Myocyte (in vitro differentiated cells): Measurements from ENCODE around the gene PRKG1. TPM values are rescaled to one million over a fixed set of nuclear protein-coding genes. Genes with fewer than 3 reads are reported as not detected.
A peak's percentile ranks its signal among the peaks of the same experiment; 100 is the strongest.

Experiments used
- DNase-seq: peaks from one replicate; pipeline ENCODE4 v3.0.0-alpha.2; 2012; ENCODE audit warnings: low read depth
- total RNA-seq: library from RNA; depleted of rRNA; stranded (reverse); fragments of >200 nt; gene quantifications from 2 replicates; pipeline ENCODE4 v1.2.3, GENCODE V29; 2014

Gene PRKG1
- total RNA-seq, 1 donor from 2014 or later: 26.7 TPM

DNA sequence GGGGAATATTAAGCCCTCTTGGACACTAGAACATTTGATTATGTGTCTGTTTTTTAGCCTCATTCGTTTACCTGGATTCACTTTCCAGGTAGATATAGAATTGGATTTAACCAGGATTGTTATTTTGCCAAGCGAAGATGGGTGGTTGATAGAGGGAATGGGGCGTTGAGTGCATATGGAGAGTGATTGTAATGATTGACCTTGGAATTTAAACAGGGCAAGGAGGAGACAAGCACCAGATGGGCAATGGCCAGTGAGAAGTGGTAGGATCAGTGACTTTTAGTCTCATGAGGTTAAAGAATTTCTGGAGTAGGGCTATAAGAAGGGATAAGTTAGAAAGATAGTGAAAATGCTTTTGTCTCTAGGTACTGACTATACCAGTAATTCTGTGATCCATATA, 836.3 kb downstream of the PRKG1 start:
- no peak for DNase-seq

DNA sequence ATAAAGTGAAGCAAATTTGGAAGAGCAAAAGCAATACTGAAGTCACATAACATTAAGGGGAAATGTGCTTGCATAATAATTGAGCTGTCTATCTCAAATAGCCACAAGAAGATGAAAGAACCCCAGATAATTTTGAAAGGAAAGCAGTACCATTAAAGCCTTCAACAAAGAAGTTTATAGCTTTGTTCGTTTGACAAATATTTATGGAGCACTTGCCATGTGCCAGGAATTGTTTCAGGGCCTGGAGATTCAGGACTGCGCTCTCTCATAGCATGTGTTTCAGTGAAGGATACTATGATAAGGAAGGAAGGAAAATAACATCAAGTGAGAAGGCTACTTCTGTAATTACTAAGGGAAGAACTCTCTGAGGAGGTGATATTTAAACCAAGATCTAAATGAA, 837.4 kb downstream of the PRKG1 start:
- DNase-seq: no peak

DNA sequence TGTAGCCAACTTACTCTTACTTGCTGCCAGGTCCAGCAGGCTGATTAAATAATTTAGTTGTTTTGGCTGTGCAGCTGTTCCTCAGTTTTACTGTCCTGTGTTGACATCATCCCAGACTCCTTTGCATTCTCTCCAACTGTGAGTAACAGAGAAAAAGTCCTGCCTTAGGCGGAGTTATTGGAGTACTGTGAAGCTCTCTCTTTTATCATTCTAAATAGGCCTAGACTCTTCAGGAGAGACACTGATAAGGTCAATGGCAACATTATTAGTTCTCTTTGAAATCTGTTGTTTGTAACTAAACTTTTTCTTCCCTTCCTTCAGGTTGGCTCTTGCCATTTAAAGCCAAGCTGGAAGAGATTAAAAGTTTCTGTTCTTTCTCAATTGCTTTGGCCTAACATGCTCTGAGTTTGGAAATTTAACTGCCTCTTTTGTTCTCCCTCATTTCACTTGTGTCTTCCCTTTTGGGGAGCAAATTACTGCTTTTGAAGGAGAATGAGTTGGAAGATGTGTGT, 840.8 kb downstream of the PRKG1 start:
- peak; percentile 21 for DNase-seq

DNA sequence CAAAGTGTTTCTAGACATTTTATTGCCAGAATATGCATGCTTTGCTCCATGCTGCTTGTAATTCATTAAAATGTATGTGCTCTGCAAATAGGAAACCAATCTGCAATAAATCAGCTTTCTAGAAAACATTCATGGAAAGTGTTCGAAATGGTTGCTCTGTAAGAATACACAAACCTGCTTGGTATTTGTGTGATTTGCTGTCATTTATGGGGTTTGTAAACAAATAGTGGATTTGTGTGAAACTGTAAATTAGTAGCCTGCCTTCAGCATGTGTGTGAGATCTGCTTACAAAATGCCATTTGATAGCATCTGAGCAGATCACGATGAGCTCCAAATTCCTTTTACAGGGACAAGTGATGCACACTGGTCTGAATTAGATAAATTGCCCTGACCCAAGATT, 844.2 kb downstream of the PRKG1 start:
- no peak for DNase-seq

DNA sequence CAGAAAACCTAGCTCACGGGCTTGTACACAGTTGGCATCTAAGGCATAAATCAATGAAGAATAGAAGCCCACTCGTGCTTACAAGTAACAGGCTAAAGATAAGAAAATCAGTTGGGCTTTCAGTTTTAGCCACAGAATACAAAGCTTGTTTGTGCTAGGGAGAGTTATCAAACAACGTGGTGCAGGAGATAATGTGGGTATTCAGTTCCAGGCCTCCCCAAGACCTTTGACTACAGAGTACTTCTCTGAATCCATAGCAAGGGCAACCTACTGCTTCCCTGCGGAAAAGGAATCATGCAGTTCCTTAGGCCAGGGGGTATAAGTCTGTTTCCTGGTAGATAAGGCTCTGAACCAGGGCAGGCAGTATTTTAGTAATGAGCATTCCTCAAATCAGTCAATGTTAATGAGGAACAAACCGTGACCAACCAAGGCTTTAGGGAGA, 844.6 kb downstream of the PRKG1 start:
- DNase-seq: no peak

DNA sequence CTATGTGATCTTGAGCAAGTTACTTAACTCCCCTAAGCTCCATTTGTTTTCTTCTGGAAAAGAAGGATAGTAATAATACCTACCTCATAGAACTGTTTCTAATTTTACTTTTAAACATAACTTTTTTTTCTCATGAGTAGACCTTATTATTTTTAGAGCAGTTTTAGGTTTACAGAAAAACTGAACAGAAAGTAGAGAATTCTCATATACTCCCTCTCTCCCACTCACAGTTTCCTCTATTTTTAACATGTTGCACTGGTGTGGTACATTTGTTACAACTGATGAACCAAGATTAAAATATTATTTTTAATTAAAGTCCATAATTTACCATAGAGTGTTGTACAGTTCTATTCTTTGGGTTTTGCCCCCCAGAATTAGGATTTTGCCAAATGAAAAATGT, 846.4 kb downstream of the PRKG1 start:
- no peak for DNase-seq

DNA sequence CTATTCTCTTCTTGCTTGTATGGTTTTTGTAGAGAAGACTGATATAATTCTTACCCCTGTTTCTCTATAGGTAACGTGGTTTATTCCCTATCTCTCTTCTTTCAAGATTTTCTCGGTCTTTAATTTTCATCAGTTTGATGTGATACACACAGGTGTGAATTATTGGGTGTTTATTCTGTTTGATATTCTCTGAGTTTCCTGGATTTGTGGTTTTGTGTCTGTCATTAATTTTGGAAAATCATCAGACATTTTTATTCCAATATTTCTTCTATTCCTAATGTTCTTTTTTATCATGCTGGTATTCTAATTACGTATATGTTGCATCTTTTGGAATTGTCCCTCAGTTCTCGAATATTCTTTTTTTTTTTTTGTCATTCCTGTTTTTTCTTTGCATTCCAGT, 850.1 kb downstream of the PRKG1 start:
- DNase-seq: no peak

DNA sequence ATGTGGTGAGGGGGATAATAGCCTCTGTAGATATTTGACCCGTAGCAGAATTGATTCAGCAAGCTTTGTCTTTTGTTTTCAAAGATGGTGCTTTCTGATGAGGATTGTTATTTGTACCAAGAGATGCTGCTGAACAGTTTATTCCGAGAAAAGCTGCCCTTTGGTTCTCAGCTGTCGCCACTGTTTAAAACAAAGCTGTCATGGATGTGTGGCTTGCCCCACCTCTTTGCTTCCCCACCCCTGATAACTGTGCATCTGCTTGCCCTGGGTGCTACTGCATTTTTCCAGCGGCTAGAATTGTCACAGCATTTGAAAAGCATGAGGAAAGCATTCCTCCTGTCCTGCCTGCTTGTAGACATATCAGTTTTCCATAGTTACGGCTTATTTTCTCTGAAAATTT, 852.0 kb downstream of the PRKG1 start:
- peak; percentile 51 for DNase-seq

DNA sequence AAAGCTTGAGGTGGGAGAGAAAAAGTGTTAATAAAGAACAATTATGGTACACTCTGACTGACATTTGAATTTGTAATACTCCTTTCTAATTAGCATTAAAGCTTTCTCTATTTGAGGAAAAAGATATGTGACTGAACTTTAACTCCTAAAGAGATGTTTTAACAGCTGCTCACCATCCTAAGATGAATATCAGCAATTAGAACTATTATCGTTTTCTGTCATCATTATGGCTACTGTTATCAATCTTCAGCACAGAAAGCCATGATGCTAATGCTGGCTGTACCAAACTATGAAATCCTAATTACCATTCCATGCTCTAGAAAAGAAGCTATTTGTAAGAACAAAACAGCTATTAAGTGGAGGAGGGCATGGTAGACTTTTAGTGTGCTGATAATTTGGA, 853.9 kb downstream of the PRKG1 start:
- no peak for DNase-seq

DNA sequence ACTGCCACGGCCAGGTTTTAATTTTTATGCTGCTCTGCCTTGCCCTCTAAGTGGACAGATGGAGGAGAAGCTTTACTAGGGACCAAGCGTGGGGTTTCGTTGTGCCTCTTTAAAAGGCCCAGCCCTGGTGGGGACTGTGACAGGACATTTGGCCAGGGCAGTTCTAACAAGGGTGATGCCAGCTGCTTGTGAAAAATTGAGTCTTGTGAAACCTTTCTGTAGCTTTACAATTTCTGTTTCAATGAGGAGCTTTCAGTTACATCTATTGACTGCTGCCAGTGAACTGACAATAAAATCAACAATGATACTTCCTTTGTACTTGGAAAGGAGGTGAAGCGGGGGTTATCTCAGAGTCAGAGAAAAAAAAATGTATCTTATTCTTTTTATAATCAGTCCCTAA, 858.2 kb downstream of the PRKG1 start:
- no peak for DNase-seq

DNA sequence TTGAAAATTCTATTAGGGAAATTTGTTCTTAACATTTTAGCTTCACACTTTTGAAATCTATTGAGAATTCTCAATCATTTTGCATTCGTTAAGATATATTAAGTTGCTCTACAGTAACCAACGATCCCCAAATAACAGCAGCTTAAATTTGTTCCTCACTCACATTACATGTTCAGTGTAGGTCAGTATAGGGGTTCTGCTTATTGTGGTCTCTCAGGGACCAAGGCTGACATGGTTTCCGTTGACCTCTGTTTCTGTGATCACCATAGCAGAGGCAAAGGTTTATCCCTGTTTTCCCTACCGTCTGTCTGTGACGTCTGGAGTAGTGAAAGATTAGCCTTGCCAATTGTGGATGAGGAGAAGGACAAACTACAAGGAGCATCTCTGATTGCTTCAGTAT, 860.1 kb downstream of the PRKG1 start:
- DNase-seq: no peak

DNA sequence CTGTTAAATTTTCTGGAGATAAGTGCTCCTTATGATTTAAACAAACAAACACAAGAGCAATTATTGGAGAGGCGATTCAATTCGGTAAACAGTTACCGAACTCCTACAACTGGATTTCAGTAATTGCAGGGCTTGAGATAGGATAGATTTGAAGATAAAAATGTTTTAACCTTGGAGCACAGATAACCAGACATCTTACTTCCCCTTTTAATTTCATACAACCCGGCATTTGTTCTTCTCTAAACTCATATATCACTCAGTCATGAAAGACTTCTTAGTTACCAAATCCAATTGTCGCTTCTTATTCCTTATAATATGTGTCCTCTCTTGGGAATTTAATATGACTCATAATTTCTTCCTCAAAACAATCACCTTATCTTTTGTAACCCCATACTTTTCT, 861.1 kb downstream of the PRKG1 start:
- DNase-seq: no peak

DNA sequence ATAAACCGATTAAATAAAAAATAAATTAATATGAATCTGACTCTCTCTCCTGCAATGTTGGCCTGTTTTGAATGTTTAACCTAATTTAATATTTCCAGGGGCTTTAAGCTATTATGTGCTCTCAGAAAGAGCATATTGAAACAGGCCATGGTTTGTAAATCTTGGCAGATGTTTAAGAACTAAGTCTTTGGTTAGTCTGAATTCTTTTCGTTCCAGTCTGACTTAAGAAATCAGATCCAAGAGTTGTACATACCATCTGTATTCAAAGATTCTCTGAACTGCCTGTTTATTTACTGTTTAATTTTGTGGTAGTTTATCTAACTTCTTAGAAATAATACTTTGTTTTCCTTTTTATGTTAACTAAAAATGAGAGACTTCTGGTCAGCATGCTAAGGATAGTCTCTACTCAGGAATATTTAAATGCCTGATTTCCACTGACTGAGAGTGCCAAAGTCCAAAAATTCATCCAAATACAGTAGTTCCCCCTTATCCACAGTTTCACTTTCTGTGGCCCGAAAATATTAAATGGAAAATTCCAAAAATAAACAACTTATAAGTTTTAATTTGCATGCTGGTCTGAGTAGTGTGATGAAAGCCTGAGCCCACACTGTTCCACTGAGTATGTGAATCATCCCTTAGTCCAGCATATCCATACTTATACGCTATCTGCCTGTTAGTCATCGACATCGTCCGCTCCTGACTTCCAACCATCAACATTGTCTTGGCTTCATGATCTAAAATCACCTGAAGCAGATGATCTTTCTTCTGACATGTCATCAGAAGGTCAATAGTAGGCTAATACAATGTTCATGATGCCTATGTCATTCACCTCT, 863.2 kb downstream of the PRKG1 start:
- no peak for DNase-seq

DNA sequence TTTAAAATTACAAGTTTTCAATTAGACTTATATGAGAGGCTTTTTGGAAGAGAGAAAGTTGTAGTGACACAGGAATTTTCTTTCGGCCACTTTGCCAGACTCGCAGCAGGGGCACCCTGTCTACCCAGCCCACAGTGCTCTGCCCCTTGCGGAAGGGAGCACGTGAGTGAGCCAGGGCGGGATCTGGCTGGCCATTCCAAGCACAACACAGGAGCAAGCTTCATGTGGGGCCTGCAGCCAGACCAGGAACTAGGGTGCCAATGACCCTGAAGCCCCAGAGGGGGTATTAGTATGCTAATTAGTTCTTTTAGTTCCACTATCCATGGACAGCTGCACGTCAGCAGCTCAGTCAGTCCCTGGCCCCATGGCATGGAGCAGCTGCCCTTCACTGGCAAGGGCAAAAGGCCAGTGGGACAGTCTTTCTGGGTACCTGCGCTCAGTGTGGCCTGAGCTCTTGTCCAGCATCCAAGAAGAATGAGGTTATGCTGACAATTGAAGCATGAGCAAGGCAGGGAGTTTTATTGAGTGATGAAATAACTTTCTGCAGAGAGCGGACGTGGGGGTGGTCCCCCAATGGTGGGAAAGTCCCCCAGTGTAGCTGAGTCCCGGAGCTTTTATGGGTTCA, 876.2 kb downstream of the PRKG1 start:
- DNase-seq: peak; percentile 57

DNA sequence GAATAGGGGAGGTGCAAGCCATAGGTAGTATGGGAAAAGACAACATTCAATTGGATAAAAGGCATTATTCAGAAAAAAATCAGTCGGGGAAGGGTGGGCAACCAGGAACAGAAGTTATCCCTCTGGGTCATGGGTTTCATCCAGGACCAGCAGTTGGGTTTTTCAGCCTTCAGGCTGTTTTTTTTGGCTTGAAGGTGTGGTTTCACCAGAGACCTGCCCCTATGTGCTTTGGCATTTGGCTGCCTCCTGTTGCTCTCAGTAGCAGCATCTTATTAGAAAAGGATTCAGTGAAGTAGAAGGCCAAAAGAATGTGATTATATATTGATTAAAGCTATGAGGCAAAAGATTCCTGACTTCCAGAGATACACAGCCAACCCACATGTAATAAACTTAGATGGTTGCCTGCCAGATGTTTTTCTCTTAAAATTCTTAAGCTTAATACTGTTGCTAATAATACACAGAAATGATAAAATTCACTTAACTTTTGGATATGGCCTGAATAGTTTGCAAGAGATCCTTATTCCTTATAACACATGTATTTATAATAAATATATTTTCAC, 876.8 kb downstream of the PRKG1 start:
- DNase-seq: no peak

DNA sequence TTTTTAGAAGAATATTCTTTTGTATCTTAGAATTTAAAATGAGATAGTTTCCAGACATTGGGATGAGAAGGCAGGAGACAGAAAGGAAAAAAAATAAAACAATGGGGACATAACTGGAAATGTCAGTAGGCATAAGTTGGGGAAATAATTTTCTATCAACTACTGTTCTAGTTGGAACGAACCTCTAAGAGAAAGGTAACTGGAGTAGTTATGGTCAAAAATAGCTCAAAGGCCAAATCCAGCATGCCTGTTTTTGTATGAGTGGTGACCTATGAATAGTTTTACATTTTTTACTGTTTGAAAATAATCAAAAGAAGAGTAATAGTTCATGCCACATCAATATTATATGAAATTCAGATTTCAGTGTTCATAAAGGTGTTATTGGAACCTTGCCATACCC, 877.3 kb downstream of the PRKG1 start:
- DNase-seq: no peak

DNA sequence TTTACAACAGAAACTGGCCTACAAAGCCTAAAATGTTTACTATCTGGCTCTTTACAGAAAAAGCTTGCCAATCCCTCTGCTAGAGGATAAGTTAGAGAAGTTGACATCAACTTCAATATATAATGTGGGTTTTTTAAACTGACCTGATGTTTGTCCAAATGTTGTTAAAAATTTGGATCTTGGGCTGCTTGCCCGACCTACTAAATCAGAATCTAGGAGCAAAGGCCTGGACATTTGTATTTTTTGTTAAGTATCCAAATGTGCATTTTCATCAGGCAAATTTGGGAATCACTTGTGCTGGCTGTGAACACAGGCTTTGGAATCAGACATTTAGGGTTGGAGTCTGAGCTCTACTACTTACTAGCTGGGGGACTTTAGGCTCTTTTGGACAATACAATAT, 877.8 kb downstream of the PRKG1 start:
- no peak for DNase-seq

DNA sequence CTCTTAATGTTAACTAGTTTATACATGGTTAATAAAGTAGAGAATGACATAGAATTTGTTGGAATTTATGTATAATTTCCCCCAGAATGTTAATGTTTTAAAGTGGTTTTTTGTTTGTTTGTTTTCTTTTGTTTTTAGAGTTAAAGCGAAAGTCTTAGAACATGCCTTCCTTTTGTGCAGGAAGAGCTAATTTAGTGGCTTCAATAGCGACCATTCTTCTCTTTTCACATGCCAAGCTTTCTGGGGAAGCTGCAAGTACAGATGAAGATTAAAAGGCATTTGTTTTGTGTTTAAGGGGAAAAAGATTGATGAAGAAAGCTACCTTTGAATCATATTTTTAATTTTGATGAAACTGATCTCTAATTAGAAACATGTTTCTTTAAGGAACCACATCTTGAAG, 881.4 kb downstream of the PRKG1 start:
- DNase-seq: no peak

DNA sequence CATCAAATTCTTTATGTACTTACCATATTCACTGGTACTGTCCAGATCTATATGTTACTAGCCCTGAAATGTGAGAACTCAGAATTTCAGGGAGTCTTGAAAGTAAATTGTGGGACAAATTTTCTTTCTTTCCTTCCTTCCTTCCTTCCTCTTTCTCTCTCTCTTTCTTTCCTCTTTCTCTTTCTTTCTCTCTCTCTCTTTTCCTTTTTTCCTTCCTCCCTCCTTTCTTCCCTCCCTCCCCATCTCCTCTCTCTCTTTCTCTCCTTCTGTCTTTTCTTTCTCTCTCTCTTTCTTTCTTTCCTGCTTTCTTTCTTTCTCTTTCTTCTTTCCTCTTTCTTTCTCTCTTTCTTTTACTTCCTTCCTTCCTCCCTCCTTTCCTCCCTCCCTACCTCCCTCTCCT, 882.5 kb downstream of the PRKG1 start:
- no peak for DNase-seq

DNA sequence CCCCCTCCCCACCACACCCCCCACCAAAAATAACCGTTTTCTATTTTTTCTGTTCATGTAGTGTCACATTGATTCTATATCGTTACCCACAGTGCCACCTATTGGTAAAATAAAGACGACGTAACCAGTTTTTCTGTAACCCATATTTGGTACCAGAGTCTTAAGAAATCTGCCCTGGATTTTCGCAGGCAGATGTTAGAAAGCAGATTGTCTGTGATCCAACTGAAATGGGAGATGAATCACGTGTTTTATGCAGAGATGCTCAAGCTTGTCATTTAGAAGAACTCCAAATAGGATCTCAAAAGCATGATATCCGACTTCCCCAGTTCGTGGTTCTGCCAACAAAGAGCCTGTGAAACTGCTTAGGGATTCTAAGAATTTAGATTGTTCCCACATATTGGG, 886.2 kb downstream of the PRKG1 start:
- peak; percentile 77 for DNase-seq

DNA sequence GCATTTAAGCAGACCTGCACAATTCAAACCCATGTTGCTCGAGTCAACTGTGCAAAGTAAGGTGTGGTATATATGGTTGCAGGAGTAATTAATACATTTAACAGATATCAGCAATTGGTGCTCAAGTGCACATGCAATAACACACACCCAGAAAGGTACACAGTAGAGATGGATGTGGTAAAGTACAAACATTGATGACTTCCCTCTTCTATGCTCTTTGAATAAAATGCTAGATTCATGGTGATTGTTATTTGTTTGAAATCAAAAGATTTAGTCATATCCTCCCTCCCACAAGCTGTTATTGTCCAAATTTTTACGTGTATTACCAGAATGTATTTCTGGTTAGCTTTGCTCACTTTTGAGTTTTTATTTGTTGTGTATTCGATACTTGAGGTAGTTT, 887.1 kb downstream of the PRKG1 start:
- no peak for DNase-seq

DNA sequence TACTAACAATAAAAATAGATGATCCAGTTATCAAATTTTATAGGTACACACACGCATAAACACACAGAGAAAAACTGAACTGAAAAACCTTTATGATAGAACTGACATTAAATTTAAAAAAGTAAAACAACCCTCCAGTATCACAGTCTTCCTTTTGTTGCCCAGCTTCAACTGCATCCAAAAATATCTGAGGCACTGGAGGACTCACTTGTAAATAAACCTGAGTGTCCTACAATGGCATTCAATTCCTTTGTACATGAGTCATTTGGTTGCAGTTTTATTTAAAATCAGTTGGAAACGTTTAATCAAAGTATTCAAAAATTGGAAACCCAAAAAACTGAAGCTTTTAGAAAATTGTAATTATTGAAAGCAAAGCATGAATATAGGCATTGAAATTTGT, 890.3 kb downstream of the PRKG1 start:
- peak; percentile 11 for DNase-seq

DNA sequence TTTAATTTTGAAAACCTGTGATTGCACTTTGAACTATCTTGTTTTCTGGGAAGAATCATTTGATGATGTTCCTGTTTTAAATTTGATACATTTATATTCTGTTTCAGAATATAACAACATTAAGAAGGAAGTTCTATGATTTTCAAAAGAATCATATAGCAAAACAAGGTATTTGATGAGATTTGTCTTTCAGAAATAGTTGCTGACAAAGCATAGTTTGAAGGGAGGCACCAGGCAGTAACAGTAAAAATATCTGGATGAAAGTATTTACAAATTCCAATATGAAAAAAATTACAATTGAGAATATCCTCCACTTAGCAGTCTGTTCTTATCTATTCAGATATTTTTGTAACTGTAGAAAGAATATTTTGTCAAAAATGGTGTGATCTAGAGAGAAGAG, 891.2 kb downstream of the PRKG1 start:
- no peak for DNase-seq
